T-helper 22 cell (primary cell): ENCODE results near the gene ADAMTS15.

ENCODE experiments used
- DNase-seq: peaks from one replicate; pipeline ENCODE4 v3.0.0-alpha.2; 2020; ENCODE audit warnings: low read depth

Gene ADAMTS15

GRCh38 chr11:130478881-130479280, 30.4 kb downstream of the ADAMTS15 start:
- DNase-seq, result no peak

DNA sequence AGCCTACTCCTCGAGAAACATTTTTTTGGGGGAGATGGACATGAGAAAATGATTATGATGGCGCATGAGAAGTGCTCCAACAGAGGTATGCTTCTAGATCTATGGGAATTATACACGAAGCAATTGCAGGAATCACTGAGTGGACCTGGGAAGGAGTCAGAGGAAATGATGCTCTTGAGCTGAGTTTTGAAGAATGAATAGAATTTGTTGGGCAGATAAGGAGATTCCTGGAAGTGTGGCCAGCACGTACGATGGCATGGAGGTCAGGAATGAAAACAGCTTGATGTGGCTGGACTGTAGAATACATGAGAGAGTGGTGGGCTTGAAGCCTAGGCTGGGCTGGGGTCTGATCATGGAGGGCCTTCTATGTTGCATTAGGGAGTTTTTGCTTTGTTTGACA, 31.7 kb downstream of the ADAMTS15 start:
- DNase-seq, result no peak

DNA sequence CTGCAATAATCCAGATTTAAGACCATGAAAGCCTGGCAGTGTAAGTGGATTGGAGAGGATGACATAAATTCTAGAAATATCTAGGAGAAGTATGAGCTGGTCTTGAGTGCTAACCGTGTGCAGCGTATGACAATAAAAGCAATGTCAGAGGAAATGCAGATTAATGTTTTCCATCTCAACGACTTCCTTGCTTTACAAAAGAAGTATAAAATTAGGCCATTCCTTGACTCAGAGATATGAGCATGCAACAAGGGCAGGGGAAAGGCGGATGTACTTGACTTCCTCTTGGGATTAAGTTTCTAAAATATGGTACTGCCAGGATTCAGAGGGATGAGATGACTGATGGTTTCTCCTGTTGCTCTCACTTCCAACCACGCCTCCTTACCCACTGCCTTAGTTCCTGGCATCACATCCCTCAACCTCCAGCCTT, 32.3 kb downstream of the ADAMTS15 start:
- no peak for DNase-seq

DNA sequence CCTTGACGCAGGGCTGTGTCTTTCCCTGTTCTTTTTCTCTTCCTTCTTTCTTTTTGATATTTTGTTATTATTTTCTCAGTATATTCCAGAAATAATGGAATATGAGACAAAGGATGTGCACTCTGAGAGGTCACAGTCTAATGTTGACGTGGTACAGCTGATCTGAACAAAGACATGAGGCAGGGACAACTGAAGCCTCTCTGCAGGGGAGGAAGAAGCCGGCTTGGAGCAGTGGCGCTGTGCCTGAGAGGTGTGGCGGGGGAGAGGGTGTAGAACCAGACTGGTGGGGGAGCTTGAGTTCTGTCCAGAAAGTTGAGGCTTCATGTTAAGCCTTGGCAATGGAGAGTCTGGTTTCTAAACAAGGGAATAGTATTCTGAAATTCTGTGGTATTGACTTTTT, 34.7 kb downstream of the ADAMTS15 start:
- no peak for DNase-seq

- no peak for DNase-seq
These were observed 37.5 kb downstream of the ADAMTS15 start for GRCh38 chr11:130485983-130486382.

- no peak for DNase-seq
These were observed 38.0 kb downstream of the ADAMTS15 start for GRCh38 chr11:130486391-130486836.

- DNase-seq, result no peak
These were observed 38.8 kb downstream of the ADAMTS15 start for GRCh38 chr11:130486987-130487923.

GRCh38 chr11:130487924-130488815, 39.7 kb downstream of the ADAMTS15 start:
- DNase-seq, result no peak

GRCh38 chr11:130488848-130489584, 40.6 kb downstream of the ADAMTS15 start:
- no peak for DNase-seq

- DNase-seq, result no peak
These were observed 41.3 kb downstream of the ADAMTS15 start for GRCh38 chr11:130489716-130490115.

GRCh38 chr11:130490682-130491449, 42.4 kb downstream of the ADAMTS15 start:
- DNase-seq, result no peak

GRCh38 chr11:130498181-130498580, 49.7 kb downstream of the ADAMTS15 start:
- no peak for DNase-seq

DNA sequence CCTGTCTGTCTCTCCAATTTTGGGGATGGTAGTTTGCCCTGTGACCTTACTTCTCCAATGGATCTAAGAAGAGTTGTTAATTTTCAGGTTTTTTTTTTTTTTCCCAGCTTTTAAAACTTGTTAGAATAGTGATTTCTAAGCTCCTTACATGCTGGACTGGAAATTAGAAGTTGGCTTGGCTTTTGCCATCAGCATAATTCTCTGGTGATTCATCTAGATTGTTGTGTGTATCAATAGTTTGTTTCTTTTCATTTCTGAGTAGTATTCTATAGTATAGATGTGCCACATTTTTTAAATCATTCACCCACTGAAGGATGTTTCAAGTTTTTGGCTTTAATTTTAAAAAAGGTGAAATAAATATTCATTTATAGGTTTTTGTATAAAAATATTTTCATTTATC, 51.4 kb downstream of the ADAMTS15 start:
- DNase-seq, result no peak

DNA sequence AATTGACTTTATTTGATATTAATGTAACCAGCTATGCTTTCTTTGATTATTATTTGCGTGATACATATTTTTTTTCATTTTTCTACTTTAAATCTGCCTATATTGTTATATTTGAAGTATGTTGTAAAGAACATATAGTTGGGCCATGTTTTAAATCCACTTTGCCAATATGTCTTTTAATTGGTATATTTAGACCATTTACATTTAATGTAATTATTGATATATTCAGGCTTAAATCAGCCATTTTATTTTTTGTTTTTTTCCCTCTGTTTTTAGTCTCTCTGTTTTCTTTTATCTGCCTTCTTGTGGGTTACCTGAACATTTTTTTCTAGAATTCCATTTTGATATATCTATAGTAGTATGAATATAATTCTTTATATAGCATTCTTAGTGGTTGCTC, 55.9 kb downstream of the ADAMTS15 start:
- no peak for DNase-seq

DNA sequence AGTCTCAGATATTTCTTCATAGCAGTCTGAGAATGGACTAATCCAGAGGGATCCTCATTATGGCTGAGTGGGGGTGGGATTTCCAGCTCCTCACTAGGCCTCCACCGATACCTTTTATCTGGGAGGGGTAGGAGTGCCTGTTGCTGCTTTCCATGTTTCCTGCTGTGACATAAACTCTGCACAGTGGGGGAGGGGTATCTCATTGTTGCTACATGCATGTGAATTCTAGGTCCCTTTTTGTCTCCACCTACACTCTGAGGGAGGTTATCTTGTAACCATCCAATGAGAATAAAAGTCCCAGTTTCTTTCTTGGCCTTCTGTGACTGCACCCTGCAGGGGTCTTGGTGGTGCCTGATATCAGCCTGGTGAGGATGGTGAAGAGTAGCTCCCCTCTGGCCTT, 60.5 kb downstream of the ADAMTS15 start:
- DNase-seq, result no peak

- DNase-seq, result no peak
These were observed 61.5 kb downstream of the ADAMTS15 start for GRCh38 chr11:130509942-130510341.

- DNase-seq, result no peak
These were observed 62.1 kb downstream of the ADAMTS15 start for GRCh38 chr11:130510407-130511006.

- DNase-seq, result no peak
These were observed 63.3 kb downstream of the ADAMTS15 start for GRCh38 chr11:130511765-130512164.

DNA sequence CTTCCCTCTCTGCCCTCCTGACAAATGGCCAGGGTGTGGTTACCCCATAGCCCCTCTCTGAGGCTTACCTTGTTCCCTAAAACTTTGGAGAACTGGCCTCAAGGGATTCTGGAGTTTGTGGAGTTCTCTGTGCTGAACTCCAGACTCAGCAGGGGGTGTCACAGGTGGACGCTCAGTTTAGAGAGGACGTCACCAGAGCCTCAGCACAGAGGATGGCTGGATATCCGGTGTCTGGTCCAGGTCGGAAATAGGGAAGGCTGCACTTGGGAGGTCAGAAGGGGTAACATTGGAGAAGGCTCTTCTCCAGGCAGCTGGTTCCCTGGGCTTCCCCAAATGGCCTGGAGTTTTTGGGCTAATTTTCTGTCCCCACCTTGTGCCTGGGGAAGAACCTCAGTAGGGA, 64.2 kb downstream of the ADAMTS15 start:
- DNase-seq, result no peak

GRCh38 chr11:130513132-130513531, 64.7 kb downstream of the ADAMTS15 start:
- DNase-seq, result no peak

DNA sequence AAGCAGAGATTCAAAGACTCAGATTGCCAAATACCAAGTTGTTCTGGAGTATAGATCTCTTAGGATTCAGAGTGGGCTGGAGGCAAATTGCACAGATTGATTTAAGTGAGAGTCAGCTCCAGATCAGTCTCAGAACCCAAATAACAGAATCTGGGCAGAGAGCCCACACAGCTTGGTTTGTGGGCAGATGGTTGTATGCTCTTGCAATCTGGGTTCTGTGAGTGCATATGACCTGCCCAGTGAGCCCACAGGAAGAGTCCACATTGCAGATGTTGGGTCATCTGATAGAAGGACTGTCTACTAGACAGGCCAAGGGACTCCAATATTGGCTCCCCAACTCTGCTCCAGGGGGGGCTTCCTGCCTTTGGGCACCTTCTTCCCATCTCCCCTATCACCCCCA, 65.9 kb downstream of the ADAMTS15 start:
- no peak for DNase-seq
